CD4-positive, alpha-beta T cell (primary cell): ENCODE data around the gene LAMA3. TPM values are rescaled to one million over a fixed set of nuclear protein-coding genes. Genes with fewer than 3 reads are reported as not detected.

Source experiments
- ATAC-seq: fragments of 200-7000 bp; cut with Tn5 transposase; one replicate; pipeline ENCODE4 v1.10.0; 2022; ENCODE audit warnings: mild to moderate bottlenecking; ENCODE audit not compliant: poor library complexity
- CTCF ChIA-PET: fragments of 350-600 bp; sonication (Branson Sonifier 250); formaldehyde crosslinking; loops from one replicate; lab custom pipeline; 2021; ENCODE audit warnings: antibody characterized with exemption, inconsistent platforms; lab: Charles Lee
- POLR2A ChIA-PET: fragments of 350-600 bp; sonication (Branson Sonifier 250); formaldehyde crosslinking; loops from one replicate; lab custom pipeline; 2021; ENCODE audit warnings: antibody characterized with exemption, inconsistent platforms; lab: Charles Lee
- DNase-seq, 14 experiments: peaks; one replicate each; pipeline ENCODE4 v3.0.0-alpha.2; 2013 to 2020; ENCODE audit warnings: mixed read lengths in 2 of 14
- H3K27ac ChIP-seq, 2 donors: one replicate each; pipeline versions ENCODE4 v1.5.1 to v1.7.0; 2013; ENCODE audit warnings: low read length in 2 of 2, low read depth in 1 of 2, mild to moderate bottlenecking in 1 of 2
- H3K27me3 ChIP-seq, 2 experiments: 1 replicate in 1 of 2; 2 replicates in 1 of 2; pipeline versions ENCODE4 v1.6.1 to v1.7.0; 2013; ENCODE audit warnings: low read length in 2 of 2, control low read depth in 1 of 2, mild to moderate bottlenecking in 1 of 2, moderate library complexity in 1 of 2; ENCODE audit not compliant: insufficient read depth in 2 of 2, control insufficient read depth in 1 of 2
- H3K36me3 ChIP-seq: one replicate; pipeline ENCODE4 v1.6.1; 2013; ENCODE audit warnings: low read length, control low read depth; ENCODE audit not compliant: insufficient read depth
- H3K4me1 ChIP-seq: one replicate; pipeline ENCODE4 v1.6.1; 2013; ENCODE audit warnings: low read length, control low read depth; ENCODE audit not compliant: insufficient read depth
- H3K4me3 ChIP-seq: one replicate; pipeline ENCODE4 v1.5.1; 2013; ENCODE audit warnings: mild to moderate bottlenecking, low read length, moderate library complexity
- H3K9me3 ChIP-seq, 2 experiments: 1 replicate in 1 of 2; 2 replicates in 1 of 2; pipeline versions ENCODE4 v1.6.1 to v1.7.0; 2013; ENCODE audit warnings: low read length in 2 of 2, mild to moderate bottlenecking in 2 of 2, control low read depth in 1 of 2, moderate library complexity in 1 of 2; ENCODE audit not compliant: control insufficient read depth in 1 of 2, insufficient read depth in 1 of 2
- H3K27ac Mint-ChIP-seq: one replicate; pipeline ENCODE4 v1.8.0; 2020; ENCODE audit warnings: mixed read lengths
- H3K27me3 Mint-ChIP-seq: one replicate; pipeline ENCODE4 v1.8.0; 2021; ENCODE audit warnings: mixed read lengths
- H3K36me3 Mint-ChIP-seq: one replicate; pipeline ENCODE4 v1.8.0; 2021; ENCODE audit warnings: low read depth, mixed read lengths
- H3K4me1 Mint-ChIP-seq: one replicate; pipeline ENCODE4 v1.8.0; 2021; ENCODE audit warnings: low read depth, mixed read lengths
- H3K4me3 Mint-ChIP-seq: one replicate; pipeline ENCODE4 v1.8.0; 2020; ENCODE audit warnings: mild to moderate bottlenecking, mixed read lengths
- H3K9me3 Mint-ChIP-seq: one replicate; pipeline ENCODE4 v1.8.0; 2020; ENCODE audit warnings: mixed read lengths
- CTCF ChIP-seq: fragments of 200-600 bp; IDR thresholded peaks from one replicate; pipeline ENCODE4 v1.8.0; 2022; ENCODE audit warnings: antibody characterized with exemption, mild to moderate bottlenecking
- intact Hi-C, 2 experiments: fragments of 100-400 bp; cut with DNase I in 1 of 2; cut with micrococcal nuclease in 1 of 2; formaldehyde crosslinking; loops; one replicate each; pipeline versions ENCODE4 v1.15.1 to v1.9.0; 2023 to 2025; cut with DNase I, micrococcal nuclease
- total RNA-seq, 174 experiments: library from RNA in 2 of 174; stranded (reverse) in 2 of 174; gene quantifications; one replicate each; pipeline ENCODE4 v1.2.3 and lab custom pipeline; 2021 to 2026

The LAMA3 gene
- total RNA-seq, 2 experiments from 2014 or later: 0.19 TPM; not detected in 1

GRCh38 chr18:23798249-23798648 is 109.0 kb downstream of the LAMA3 start:
- TF ChIP-seq CTCF: no peak
- H3K36me3 Mint-ChIP-seq: no peaks in the 10 kb centered on the region
- H3K9me3 ChIP-seq: peaks cover 0 to 5% of the 10 kb centered on the region in 2 experiments
- H3K4me3 ChIP-seq: no peak overlapping the region
- no peak for DNase-seq
- H3K4me1 Mint-ChIP-seq: no peaks in the 10 kb centered on the region
- no peaks in the 10 kb centered on the region for H3K36me3 ChIP-seq
- no peak overlapping the region for H3K4me3 Mint-ChIP-seq
- H3K27ac ChIP-seq: no peak overlapping the region
- no peaks in the 10 kb centered on the region for H3K9me3 Mint-ChIP-seq
- ChIA-PET POLR2A (no interaction called here), CTCF (no interaction called here)
- H3K4me1 ChIP-seq: no peaks in the 10 kb centered on the region
- intact Hi-C loops: no loop called here
- no peak overlapping the region for H3K27ac Mint-ChIP-seq
- ATAC-seq: no peak
- H3K27me3 Mint-ChIP-seq: no peaks in the 10 kb centered on the region
- H3K27me3 ChIP-seq: no peaks in the 10 kb centered on the region

- Histone ChIP-seq H3K36me3 (no peaks in the 10 kb centered on the region), H3K9me3 (peaks cover 0 to 5% of the 10 kb centered on the region in 2 experiments), H3K27me3 (no peaks in the 10 kb centered on the region), H3K4me1 (no peaks in the 10 kb centered on the region), H3K27ac (no peak overlapping the region), H3K4me3 (no peak overlapping the region)
- intact Hi-C loops: no loop called here
- H3K27ac Mint-ChIP-seq: no peak overlapping the region
- DNase-seq (no peak), ATAC-seq (no peak)
- H3K36me3 Mint-ChIP-seq: no peaks in the 10 kb centered on the region
- no peaks in the 10 kb centered on the region for H3K27me3 Mint-ChIP-seq
- no peak overlapping the region for H3K4me3 Mint-ChIP-seq
- H3K4me1 Mint-ChIP-seq: no peaks in the 10 kb centered on the region
- ChIA-PET POLR2A (no interaction called here), CTCF (no interaction called here)
- TF ChIP-seq CTCF: no peak
- H3K9me3 Mint-ChIP-seq: no peaks in the 10 kb centered on the region
Measured at GRCh38 chr18:23798824-23799223, 109.6 kb downstream of the LAMA3 start.

- Mint-ChIP-seq H3K27me3 (no peaks in the 10 kb centered on the region), H3K4me3 (no peak overlapping the region), H3K36me3 (no peaks in the 10 kb centered on the region), H3K9me3 (no peaks in the 10 kb centered on the region), H3K27ac (no peak overlapping the region), H3K4me1 (no peaks in the 10 kb centered on the region)
- Histone ChIP-seq H3K27ac (no peak overlapping the region), H3K4me1 (no peaks in the 10 kb centered on the region), H3K9me3 (peaks cover 0 to 5% of the 10 kb centered on the region in 2 experiments), H3K36me3 (no peaks in the 10 kb centered on the region), H3K27me3 (no peaks in the 10 kb centered on the region), H3K4me3 (no peak overlapping the region)
- ATAC-seq: no peak
- intact Hi-C loops: no loop called here
- TF ChIP-seq CTCF: no peak
- POLR2A ChIA-PET: no interaction called here
- CTCF ChIA-PET: no interaction called here
- no peak for DNase-seq
Measured at GRCh38 chr18:23799540-23799939, 110.3 kb downstream of the LAMA3 start.
